Umbilical cord (tissue), 2 donors: Measurements from ENCODE around the gene RAB3B. TPM values are rescaled to one million over a fixed set of nuclear protein-coding genes. Genes with fewer than 3 reads are reported as not detected.
"Not testable (repeated sequence)": the region's sequence is repeated elsewhere in the genome, so short reads cannot be mapped to it uniquely, and the experiment has no call there.

Experiments
- DNase-seq: peaks from one replicate; pipeline ENCODE4 v3.0.0-alpha.2; 2015; ENCODE audit warnings: low spot score
- total RNA-seq: library from RNA; depleted of rRNA; stranded (reverse); fragments of >200 nt; gene quantifications from one replicate; pipeline ENCODE4 v1.2.3, GENCODE V29; 2014; ENCODE audit warnings: low replicate concordance; ENCODE audit not compliant: insufficient read depth

The RAB3B gene
- 2.4 TPM for total RNA-seq

- DNase-seq, result no peak
These were observed at the start of gene RAB3B for GRCh38 chr1:51990478-51990965. Gene RAB3B, minus strand, starts transcription at chr1:51990700. Its CDS starts 13,583 bp downstream, at chr1:51977117.

GRCh38 chr1:52037909-52038308, 47.4 kb upstream of the RAB3B start:
- DNase-seq, result no peak

GRCh38 chr1:52037402-52037814, 46.9 kb upstream of the RAB3B start:
- DNase-seq, result no peak

- DNase-seq, result no peak
These were observed 43.5 kb upstream of the RAB3B start for GRCh38 chr1:52034050-52034384.

GRCh38 chr1:52033190-52034049, 42.9 kb upstream of the RAB3B start, which contains the start of gene KTI12:
Gene KTI12, minus strand, starts transcription at chr1:52033810. Its CDS starts 49 bp downstream, at chr1:52033761.
- peak; percentile 97 for DNase-seq

GRCh38 chr1:52032785-52033131, 42.3 kb upstream of the RAB3B start:
- DNase-seq, result peak; percentile 17

- no peak for DNase-seq
These were observed 41.8 kb upstream of the RAB3B start for GRCh38 chr1:52032124-52032784.

- DNase-seq, result not testable (repeated sequence)
These were observed 38.3 kb upstream of the RAB3B start for GRCh38 chr1:52028839-52029238.

- no peak for DNase-seq
These were observed 37.8 kb upstream of the RAB3B start for GRCh38 chr1:52028328-52028727.

- DNase-seq, result no peak
These were observed 35.8 kb upstream of the RAB3B start for GRCh38 chr1:52026278-52026677.

GRCh38 chr1:52022133-52022532, 31.6 kb upstream of the RAB3B start:
- no peak for DNase-seq

- DNase-seq, result no peak
These were observed 17.7 kb upstream of the RAB3B start for GRCh38 chr1:52008071-52008809.

GRCh38 chr1:52007215-52008002, 16.9 kb upstream of the RAB3B start:
- DNase-seq, result no peak

GRCh38 chr1:52006081-52006553, 15.6 kb upstream of the RAB3B start:
- DNase-seq, result not testable (repeated sequence)

GRCh38 chr1:52005548-52005947, 15.0 kb upstream of the RAB3B start:
- DNase-seq, result peak; percentile 23

GRCh38 chr1:52003877-52004276, 13.4 kb upstream of the RAB3B start:
- no peak for DNase-seq

GRCh38 chr1:52002038-52002917, 11.8 kb upstream of the RAB3B start:
- peak; percentile 85 for DNase-seq

GRCh38 chr1:51998701-51999100, 8.2 kb upstream of the RAB3B start:
- DNase-seq, result no peak

- DNase-seq, result no peak
These were observed 7.5 kb upstream of the RAB3B start for GRCh38 chr1:51997974-51998382.
